Endometrium (tissue), 2 donors: ENCODE data around the gene THSD7A.

ENCODE experiments used
- FAIRE-seq: peaks from 2 replicates; lab custom pipeline; 2012; peaks lifted over from hg19 to GRCh38; lab: Jason Lieb, UNC
- donor health status: control.
- donor health status: control.

The THSD7A gene

GRCh38 chr7:11810043-11810625 lies 21.9 kb downstream of the THSD7A start:
- FAIRE-seq = no peak

GRCh38 chr7:11807000-11807399 lies 25.0 kb downstream of the THSD7A start:
- FAIRE-seq = no peak

- no peak for FAIRE-seq
Measured at GRCh38 chr7:11804621-11805020, 27.4 kb downstream of the THSD7A start.

GRCh38 chr7:11795231-11795630 lies 36.8 kb downstream of the THSD7A start:
- no peak for FAIRE-seq

- no peak for FAIRE-seq
Measured at GRCh38 chr7:11792166-11792565, 39.8 kb downstream of the THSD7A start.

GRCh38 chr7:11788568-11788967 lies 43.4 kb downstream of the THSD7A start:
- FAIRE-seq = no peak

GRCh38 chr7:11787534-11787933 lies 44.5 kb downstream of the THSD7A start:
- no peak for FAIRE-seq

GRCh38 chr7:11786186-11786585 lies 45.8 kb downstream of the THSD7A start:
- no peak for FAIRE-seq

- no peak for FAIRE-seq
Measured at GRCh38 chr7:11784769-11785536, 47.0 kb downstream of the THSD7A start.

- no peak for FAIRE-seq
Measured at GRCh38 chr7:11779864-11780674, 51.9 kb downstream of the THSD7A start.

GRCh38 chr7:11776039-11776438 lies 56.0 kb downstream of the THSD7A start:
- FAIRE-seq = no peak

- FAIRE-seq = no peak
Measured at GRCh38 chr7:11775401-11775800, 56.6 kb downstream of the THSD7A start.

GRCh38 chr7:11768263-11768662 lies 63.7 kb downstream of the THSD7A start:
- no peak for FAIRE-seq

GRCh38 chr7:11767148-11767547 lies 64.8 kb downstream of the THSD7A start:
- FAIRE-seq = no peak

- FAIRE-seq = no peak
Measured at GRCh38 chr7:11760372-11760771, 71.6 kb downstream of the THSD7A start.

- no peak for FAIRE-seq
Measured at GRCh38 chr7:11758627-11759111, 73.3 kb downstream of the THSD7A start.

GRCh38 chr7:11757153-11757552 lies 74.8 kb downstream of the THSD7A start:
- FAIRE-seq = no peak

- FAIRE-seq = no peak
Measured at GRCh38 chr7:11754933-11755332, 77.1 kb downstream of the THSD7A start.

- FAIRE-seq = no peak
Measured at GRCh38 chr7:11754123-11754522, 77.9 kb downstream of the THSD7A start.

- FAIRE-seq = no peak
Measured at GRCh38 chr7:11753433-11753832, 78.6 kb downstream of the THSD7A start.

GRCh38 chr7:11751807-11752389 lies 80.1 kb downstream of the THSD7A start:
- no peak for FAIRE-seq

GRCh38 chr7:11751315-11751714 lies 80.7 kb downstream of the THSD7A start:
- no peak for FAIRE-seq

- FAIRE-seq = no peak
Measured at GRCh38 chr7:11750191-11750590, 81.8 kb downstream of the THSD7A start.
